HG02943 (cell line): ENCODE data around the gene CHDH.

Experiments used
- ATAC-seq: cut with Tn5 transposase; IDR thresholded peaks from one replicate; pipeline ENCODE4 v1.9.1; 2021; ENCODE audit warnings: mild to moderate bottlenecking, low read depth, moderate library complexity; ENCODE audit not compliant: unreplicated experiment

The CHDH gene

GRCh38 chr3:53795789-53796560, 50.2 kb downstream of the CHDH start:
- no peak for ATAC-seq

- ATAC-seq = no peak
Observed at GRCh38 chr3:53795176-53795575, 51.0 kb downstream of the CHDH start.

DNA sequence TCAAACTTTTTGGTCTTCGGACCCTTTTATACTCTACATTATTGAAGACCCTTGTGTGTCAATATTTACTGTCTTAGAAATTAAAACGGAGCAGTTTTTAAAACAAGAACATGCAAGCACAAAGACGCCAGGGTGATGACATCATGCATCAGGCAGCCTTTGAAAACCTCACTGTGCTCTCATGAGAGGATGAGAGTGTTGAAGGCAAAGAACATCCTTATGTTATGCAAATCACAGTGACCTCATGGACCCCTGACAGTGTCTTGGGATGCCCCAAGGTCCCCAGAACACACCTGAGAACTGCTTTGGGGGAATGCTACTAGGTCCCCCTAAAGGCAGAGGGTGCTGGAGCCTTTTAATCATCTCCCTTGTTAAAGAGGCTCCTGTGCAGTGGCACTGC, 51.6 kb downstream of the CHDH start:
- ATAC-seq = no peak

DNA sequence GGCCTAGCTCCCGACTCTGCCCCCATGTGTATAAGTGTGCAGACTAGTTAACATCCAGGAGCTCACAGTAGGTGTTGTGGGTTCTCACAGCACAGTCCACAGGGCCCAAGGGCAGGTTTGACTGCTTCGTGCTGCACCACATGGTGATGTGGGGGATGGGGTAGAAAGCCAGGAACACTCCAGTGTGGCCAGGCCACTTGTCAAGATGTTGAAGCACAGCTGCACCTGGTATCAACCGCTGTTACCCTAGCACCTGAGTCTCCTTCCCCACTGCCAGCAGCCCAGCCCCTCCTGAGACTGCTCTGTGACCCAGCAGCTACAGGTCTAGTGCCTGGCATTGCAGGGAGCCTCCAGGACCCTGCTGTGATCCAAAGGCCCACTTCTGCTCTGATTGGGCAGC, 53.4 kb downstream of the CHDH start:
- ATAC-seq = no peak

DNA sequence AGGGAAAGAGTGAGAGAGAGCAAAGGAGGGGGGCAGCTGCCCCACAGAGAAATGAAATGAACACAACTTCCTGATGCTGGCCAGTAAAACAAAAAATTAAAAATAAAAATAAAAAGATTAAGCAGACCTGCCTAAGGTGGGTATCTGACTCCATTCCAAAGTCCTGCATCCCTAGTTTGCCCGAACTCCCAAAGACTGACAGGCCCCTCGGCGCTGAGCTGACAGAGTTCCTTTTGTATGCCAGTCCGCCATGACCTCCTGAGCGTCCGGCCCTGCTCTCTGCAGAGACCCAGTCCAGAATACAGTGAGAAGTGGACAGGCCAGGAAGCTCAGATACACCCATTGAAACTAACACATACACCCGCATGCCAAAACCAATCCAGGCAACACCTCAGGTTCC, 54.9 kb downstream of the CHDH start:
- ATAC-seq = no peak

DNA sequence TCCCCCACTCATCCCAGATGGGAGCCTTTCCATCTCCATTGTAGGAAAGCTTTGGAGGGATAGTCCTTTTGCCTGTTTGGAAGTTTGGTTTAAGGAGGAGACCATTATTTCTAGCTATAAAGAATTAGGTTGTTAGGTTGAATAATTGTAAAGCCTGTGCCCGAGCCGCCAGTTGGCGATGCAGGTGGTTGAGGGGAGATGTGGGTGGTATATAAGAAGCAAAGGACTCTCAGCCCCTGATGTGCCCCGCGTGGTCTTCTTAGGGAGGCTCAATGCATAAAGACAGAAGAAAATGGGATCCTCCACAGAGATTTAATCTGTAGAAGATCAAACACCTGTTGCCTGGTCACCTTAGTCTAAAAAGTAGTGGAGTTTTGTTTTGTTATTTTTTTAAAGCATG, 55.7 kb downstream of the CHDH start:
- no peak for ATAC-seq

DNA sequence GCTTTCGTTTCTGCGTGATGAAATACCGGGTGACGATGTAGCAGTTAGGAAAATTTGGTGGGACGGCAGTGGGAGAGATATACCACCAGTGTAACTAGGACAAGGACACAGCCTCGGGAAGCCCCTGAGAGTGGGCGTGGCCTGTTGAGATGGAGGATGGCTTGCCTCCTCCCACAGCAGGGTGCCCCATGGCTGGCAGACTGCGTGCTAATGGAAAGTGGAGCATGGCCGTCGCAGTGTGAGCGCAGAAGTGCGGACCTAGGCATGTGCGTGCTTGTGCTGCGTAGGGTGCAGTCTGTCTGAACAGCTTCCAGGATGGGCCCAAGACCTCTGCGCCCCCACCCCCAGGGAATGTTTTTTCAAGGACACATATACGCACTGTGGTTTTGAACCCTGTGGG, 56.8 kb downstream of the CHDH start:
- no peak for ATAC-seq

DNA sequence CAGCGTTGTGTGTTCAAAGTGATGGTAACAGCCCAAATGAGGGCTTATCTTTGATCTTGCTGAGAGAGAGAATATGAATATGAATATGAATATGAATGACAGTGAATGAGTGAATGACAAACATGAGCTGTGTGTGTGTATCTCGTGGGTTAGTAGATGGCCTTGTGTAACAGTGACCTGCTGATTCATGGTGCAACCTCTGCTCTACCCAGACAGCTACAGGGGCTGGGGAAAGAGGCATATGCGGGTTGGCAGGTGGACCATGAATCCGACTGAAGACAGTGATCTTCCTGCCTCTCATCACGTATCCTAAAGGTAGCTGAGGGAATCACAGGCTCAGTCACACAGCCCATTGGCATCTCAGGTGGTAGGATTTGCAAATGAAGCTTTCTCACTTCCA, 58.2 kb downstream of the CHDH start:
- no peak for ATAC-seq

GRCh38 chr3:53787016-53787415, 59.2 kb downstream of the CHDH start:
- ATAC-seq = no peak

DNA sequence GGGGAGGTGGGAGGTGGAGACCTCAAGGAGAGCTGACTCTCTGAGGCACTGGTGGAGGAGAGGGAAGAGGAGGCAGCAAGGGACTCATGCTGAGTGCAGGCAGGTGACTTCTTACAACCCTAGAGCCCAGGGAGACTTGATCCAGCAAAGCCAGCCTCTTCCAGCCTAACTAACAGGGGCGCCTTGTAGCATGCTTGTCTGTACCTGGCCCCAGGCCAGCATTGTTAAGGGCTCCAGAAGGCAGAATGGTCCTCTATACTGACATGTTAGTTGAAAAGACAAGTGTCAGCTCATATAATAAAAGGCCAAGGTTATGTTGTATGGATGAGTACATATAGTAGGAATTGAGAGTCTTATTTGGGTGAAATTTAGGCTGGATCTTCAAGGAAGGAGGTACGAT, 65.4 kb downstream of the CHDH start:
- no peak for ATAC-seq

GRCh38 chr3:53780171-53780570, 66.0 kb downstream of the CHDH start:
- no peak for ATAC-seq

GRCh38 chr3:53778153-53778552, 68.1 kb downstream of the CHDH start:
- no peak for ATAC-seq

DNA sequence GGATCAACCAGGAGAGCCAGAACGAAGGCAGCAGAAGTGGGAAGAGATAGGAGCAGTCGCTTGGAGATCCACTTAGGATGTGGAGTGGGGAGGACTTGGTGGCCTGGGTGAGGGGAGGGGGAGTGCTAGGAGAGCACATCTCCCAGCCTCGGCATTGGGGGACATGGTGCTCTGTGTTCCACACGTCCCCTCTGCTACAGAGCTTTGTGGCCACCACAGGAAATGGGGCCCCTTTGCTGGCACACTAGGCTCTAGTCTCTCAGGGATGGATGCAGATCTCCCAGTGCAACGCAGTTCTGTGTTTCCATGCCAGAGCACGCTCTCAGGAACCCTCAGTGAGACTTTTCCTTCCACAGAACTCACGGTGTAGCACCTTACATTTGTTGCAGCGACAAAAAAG, 68.8 kb downstream of the CHDH start:
- ATAC-seq = no peak

- ATAC-seq = no peak
Observed at GRCh38 chr3:53776494-53777101, 69.6 kb downstream of the CHDH start.

- no peak for ATAC-seq
Observed at GRCh38 chr3:53775834-53776251, 70.4 kb downstream of the CHDH start.

- no peak for ATAC-seq
Observed at GRCh38 chr3:53775018-53775417, 71.2 kb downstream of the CHDH start.

GRCh38 chr3:53774414-53774813, 71.8 kb downstream of the CHDH start:
- ATAC-seq = no peak

GRCh38 chr3:53773611-53774368, 72.4 kb downstream of the CHDH start:
- ATAC-seq = peak; percentile 63

DNA sequence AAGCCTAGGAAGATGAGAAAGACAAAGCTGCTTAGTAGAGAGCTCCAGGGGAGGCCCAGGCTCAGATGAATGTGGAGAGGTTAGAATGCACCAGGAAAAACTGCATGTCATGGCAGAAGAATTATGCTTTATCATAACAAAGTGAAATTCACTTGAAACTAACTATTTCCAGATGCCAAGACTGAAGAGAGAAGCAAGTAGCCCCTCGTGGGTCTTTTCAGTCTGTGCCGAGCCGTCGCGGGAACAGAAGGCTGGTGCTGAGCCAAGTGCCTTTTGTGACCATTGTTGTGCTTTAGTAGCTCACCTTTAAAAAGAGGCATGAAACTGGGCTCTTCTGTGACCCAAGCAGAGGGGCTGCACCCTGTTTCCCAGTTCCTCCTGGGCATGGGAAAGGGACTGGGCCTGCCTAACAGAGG, 73.2 kb downstream of the CHDH start:
- ATAC-seq = no peak

- no peak for ATAC-seq
Observed at GRCh38 chr3:53772562-53772961, 73.7 kb downstream of the CHDH start.
